Measurements from ENCODE around the gene TMEM259.

DNA sequence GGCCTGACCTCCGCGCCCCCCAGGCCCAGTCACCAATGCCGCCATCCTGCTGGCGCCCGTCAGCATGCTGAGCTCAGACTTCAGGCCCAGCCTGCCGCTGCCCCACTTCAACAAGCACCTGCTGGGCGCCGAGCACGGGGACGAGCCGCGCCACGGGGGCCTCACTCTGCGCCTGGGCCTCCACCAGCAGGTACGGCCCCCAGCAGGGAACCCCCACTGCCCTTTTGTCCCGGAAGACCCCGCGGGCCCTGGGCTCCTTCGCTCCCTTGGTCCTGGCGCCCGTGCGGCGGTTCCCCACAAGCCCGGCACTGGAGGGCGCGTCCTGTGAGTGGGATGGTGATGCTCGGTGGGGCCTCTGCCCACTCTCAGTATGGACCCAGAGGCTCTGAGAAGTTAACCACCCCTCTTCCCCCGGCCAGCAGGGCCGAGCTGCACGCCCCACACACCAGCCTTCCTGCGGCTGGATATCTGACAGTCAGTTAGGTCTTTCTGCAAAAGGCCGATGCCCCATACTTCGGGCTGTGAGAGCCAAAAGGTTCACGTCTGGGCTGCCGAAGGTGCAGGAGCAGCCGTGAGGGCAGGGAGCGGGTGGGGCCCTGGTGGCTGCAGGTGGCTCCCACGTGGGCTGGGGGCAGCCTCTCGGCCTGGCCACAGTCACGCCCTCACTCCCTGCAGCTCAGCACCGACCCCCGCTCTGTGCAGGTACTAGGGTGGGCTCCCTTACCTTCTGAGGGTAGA, 28.8 kb downstream of the TMEM259 start:
- no peak for TF ChIP-seq GATA2 (IDR thresholded peaks at IDR 0.05; ENCODE audit: low read depth, low read length)
- TF ChIP-seq GATA3 (IDR thresholded peaks at IDR 0.05; ENCODE audit: low read depth, low read length), result no peak
